Heart left ventricle (tissue), 16 donors: ENCODE measurements around the gene PLCL1. TPM values are rescaled to one million over a fixed set of nuclear protein-coding genes. Genes with fewer than 3 reads are reported as not detected.

Source experiments
- ATAC-seq, 4 donors: fragments of 200-7000 bp; cut with Tn5 transposase; one replicate each; pipeline ENCODE4 v1.9.1; 2020 to 2022; ENCODE audit warnings: moderate library complexity in 4 of 4, mild to moderate bottlenecking in 3 of 4, moderate number of reproducible peaks in 1 of 4
- DNase-seq, 5 donors: peaks; one replicate each; pipeline ENCODE4 v3.0.0-alpha.2; 2020
- H3K27ac ChIP-seq, 12 donors: fragments of 200-600 bp; sonication (generic) in 4 of 12; one replicate each; pipeline versions ENCODE4 v1.5.0 to v1.8.0; 2016 to 2022; ENCODE audit warnings: mild to moderate bottlenecking in 2 of 12
- H3K27me3 ChIP-seq, 9 donors: fragments of 200-600 bp; sonication (generic) in 2 of 9; one replicate each; pipeline versions ENCODE4 v1.5.1 to v1.8.0; 2016 to 2022; ENCODE audit warnings: mild to moderate bottlenecking in 3 of 9
- H3K36me3 ChIP-seq, 9 donors: fragments of 200-600 bp; sonication (generic) in 2 of 9; one replicate each; pipeline versions ENCODE4 v1.5.0 to v1.8.0; 2018 to 2022; ENCODE audit warnings: mild to moderate bottlenecking in 2 of 9
- H3K4me1 ChIP-seq, 12 donors: fragments of 200-600 bp; sonication (generic) in 4 of 12; one replicate each; pipeline versions ENCODE4 v1.5.0 to v1.8.0; 2016 to 2022; ENCODE audit warnings: mild to moderate bottlenecking in 3 of 12
- H3K4me3 ChIP-seq, 12 donors: fragments of 200-600 bp; sonication (generic) in 4 of 12; one replicate each; pipeline versions ENCODE4 v1.5.0 to v1.8.0; 2017 to 2022; ENCODE audit warnings: mild to moderate bottlenecking in 9 of 12, moderate library complexity in 4 of 12
- H3K9me3 ChIP-seq, 12 donors: fragments of 200-600 bp; sonication (generic) in 4 of 12; one replicate each; pipeline versions ENCODE4 v1.5.0 to v1.8.0; 2016 to 2022; ENCODE audit warnings: mild to moderate bottlenecking in 1 of 12
- POLR2A ChIP-seq, 2 donors: fragments of 450-650 bp; IDR thresholded peaks; one replicate each; pipeline ENCODE4 v1.6.1; 2017; ENCODE audit warnings: antibody characterized with exemption in 2 of 2, mild to moderate bottlenecking in 2 of 2, moderate library complexity in 2 of 2
- WGBS, 4 donors: extraction: QIAGEN DNeasy Blood & Tissue Kit in 2 of 4; methylation state at CpG; one replicate each; pipeline versions ENCODE4 v1.1.5 to v1.1.7; 2013 to 2018; 5-methylcytosine and 5-hydroxymethylcytosine counted together
- intact Hi-C, 10 donors: fragments of 100-400 bp; cut with DNase I; formaldehyde crosslinking; loops; one replicate each; pipeline versions ENCODE4 v1.11.1 to v1.14.2; 2022
- polyA plus RNA-seq, 2 donors: library from polyadenylated mRNA; stranded (reverse); fragments of 200-250 nt; gene quantifications; one replicate each; pipeline ENCODE4 v1.2.3, GENCODE V29; 2013
- total RNA-seq, 9 donors: library from RNA; depleted of rRNA in 2 of 9; stranded (reverse); fragments of >200 nt in 2 of 9; fragmentation: NEBNext Ultra II Directional in 3 of 9; extraction: Animal tissue kit (Norgen Biotek cat#: 25700) in 3 of 9; gene quantifications; one replicate each; pipeline versions ENCODE4 v1.1.0 to v1.2.4, GENCODE V29; 2016 to 2023
- TF ChIP-seq, protein P1 (sequence below), 12 donors: fragments of 200-600 bp; sonication (generic) in 4 of 12; IDR thresholded peaks; one replicate each; pipeline versions ENCODE4 v1.5.0 to v1.8.0; 2018 to 2022; ENCODE audit warnings: antibody characterized with exemption in 12 of 12, mild to moderate bottlenecking in 5 of 12
- donor health status: ischemic (EF 13 %, LVEDD 7.1; RV severe dilation, severe dysfunction).
- donor health status: healthy with polysubstance abuse.
- donor health status: DM: no; HTN: yes; CAD: no.
- donor health status: DM: no; HTN: no; CAD: no.
- donor health status: ischemic (EF 25% LVEDD 6.9; RV normal size, moderate dysfunction).
- donor health status: ischemic (EF 25% LVEDD 5.7; RV mildly dilated, moderate dysfunction).
- donor health status: healthy.
- donor health status: DM: yes; HTN: yes; CAD: no.
- donor health status: ischemic (EF 35%, LVEDD 5.7; RV mildly dilated, moderate dysfunction).
- donor health status: nonischemic (EF 11% LVEDD 7.7; RV severe dilation, severe dysfunction).
- donor health status: DM: yes; HTN: yes; CAD: no.
- donor health status: PGD.
- donor health status: ischemic (EF 29% LVEDD 5.4; RV normal size, mild dysfunction).
- donor health status: nonischemic (EF 23%, LVEDD 6.1; RV moderate dilation, normal function).

PLCL1 gene
- total and polyA plus RNA-seq, 11 donors: 22.0 to 126 (median 90.4) TPM

DNA sequence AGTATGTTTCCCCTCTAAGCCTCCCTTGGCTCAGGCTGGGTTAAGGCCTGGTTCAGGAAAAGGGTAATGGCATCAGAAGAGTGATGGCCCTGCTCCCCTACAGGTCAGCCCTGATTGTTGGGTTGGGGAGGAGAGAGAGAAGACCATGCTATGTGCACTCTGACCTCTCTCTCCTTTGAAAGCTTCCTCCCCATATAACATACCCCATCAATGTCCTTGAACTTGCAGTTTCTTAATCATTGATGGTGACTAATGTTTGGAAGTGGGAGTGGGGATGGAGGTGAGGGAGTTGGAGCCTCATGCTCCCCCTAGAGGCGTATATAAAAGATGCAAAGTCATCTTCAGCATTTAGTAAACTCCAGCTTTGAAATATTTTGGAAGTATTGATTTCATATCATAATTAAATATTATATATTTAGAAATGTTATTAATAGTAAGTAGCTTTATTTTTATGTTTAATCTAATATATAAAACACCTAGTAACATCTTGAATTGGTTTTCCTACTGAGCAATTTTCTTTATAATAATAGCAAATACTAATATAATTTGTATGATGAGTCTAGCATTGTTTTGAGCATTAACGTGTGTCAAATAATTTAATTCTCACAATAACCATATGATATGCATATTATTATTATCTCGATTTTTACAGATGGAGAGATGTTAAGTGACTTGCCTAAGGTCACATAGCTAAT, 8.8 kb downstream of the PLCL1 start:
- Histone ChIP-seq H3K27ac (no peak overlapping the region), H3K9me3 (no peaks in the 10 kb centered on the region), H3K4me1 (peaks cover 0 to 26% (median 1%) of the 10 kb centered on the region in 12 donors), H3K36me3 (no peaks in the 10 kb centered on the region), H3K27me3 (no peaks in the 10 kb centered on the region), H3K4me3 (no peak overlapping the region)
- DNase-seq: no peak
- 58 to 65% (median 64%) methylated on average over 3 of the region's 3 CpGs for WGBS, 4 donors
- TF ChIP-seq, protein P1, sequence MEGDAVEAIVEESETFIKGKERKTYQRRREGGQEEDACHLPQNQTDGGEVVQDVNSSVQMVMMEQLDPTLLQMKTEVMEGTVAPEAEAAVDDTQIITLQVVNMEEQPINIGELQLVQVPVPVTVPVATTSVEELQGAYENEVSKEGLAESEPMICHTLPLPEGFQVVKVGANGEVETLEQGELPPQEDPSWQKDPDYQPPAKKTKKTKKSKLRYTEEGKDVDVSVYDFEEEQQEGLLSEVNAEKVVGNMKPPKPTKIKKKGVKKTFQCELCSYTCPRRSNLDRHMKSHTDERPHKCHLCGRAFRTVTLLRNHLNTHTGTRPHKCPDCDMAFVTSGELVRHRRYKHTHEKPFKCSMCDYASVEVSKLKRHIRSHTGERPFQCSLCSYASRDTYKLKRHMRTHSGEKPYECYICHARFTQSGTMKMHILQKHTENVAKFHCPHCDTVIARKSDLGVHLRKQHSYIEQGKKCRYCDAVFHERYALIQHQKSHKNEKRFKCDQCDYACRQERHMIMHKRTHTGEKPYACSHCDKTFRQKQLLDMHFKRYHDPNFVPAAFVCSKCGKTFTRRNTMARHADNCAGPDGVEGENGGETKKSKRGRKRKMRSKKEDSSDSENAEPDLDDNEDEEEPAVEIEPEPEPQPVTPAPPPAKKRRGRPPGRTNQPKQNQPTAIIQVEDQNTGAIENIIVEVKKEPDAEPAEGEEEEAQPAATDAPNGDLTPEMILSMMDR (IDR thresholded peaks at IDR 0.05): peak; percentile 31 to 60 (median 44)
- no peak for TF ChIP-seq POLR2A (IDR thresholded peaks at IDR 0.05)
- ATAC-seq: peak in 1 of 4 donors; percentile 23
- intact Hi-C loops: loop anchor here in 5 of 10 donors (5.0 to 10.0 kb wide), 5 partner anchors 62 to 154 kb away; no protein-coding TSS in a partner anchor

DNA sequence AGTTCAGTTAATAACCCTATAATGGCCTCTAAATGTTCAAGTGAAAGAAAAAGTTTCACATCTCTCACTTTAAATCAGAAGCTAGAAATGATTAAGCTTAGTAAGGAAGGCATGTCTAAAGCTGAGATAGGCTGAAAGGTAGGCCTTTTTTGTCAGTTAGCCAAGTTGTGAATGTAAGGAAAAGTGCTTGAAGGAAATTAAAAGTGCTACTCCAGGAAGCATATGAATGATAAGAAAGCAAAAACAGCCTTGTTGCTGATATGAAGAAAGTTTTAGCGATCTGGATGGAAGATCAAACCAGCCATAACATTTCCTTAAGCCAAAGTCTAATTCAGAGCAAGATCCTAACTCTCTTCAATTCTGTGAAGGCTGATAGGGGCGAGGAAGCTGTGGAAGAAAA, 10.1 kb downstream of the PLCL1 start:
- Histone ChIP-seq H3K4me3 (no peak overlapping the region), H3K4me1 (peaks cover 0 to 21% (median 1%) of the 10 kb centered on the region in 12 donors), H3K9me3 (no peaks in the 10 kb centered on the region), H3K27me3 (no peaks in the 10 kb centered on the region), H3K27ac (no peak overlapping the region), H3K36me3 (peaks cover 0 to 6% (median 0%) of the 10 kb centered on the region in 9 donors)
- intact Hi-C loops: loop anchor here in 5 of 10 donors (5.0 to 10.0 kb wide), 5 partner anchors 60 to 153 kb away; no protein-coding TSS in a partner anchor
- 62 to 77% (median 66%) methylated on average over 2 of the region's 2 CpGs for WGBS, 4 donors
- no peak for DNase-seq
- TF ChIP-seq, protein P1 (IDR thresholded peaks at IDR 0.05): no peak
- no peak for TF ChIP-seq POLR2A (IDR thresholded peaks at IDR 0.05)
- ATAC-seq: no peak

GRCh38 chr2:197821550-197822289, 17.3 kb downstream of the PLCL1 start:
- peaks cover 0 to 24% (median 5%) of the 10 kb centered on the region in 12 donors for H3K4me1 ChIP-seq
- TF ChIP-seq, protein P1 (IDR thresholded peaks at IDR 0.05): no peak
- TF ChIP-seq POLR2A (IDR thresholded peaks at IDR 0.05): no peak
- H3K9me3 ChIP-seq: no peaks in the 10 kb centered on the region
- no peaks in the 10 kb centered on the region for H3K27me3 ChIP-seq
- ATAC-seq (no peak), DNase-seq (no peak)
- peaks cover 0 to 6% (median 0%) of the 10 kb centered on the region in 9 donors for H3K36me3 ChIP-seq
- intact Hi-C loops: loop anchor here in 1 of 10 donors (10.0 kb wide), 1 partner anchor 53 kb away; no protein-coding TSS in a partner anchor
- 85 to 96% (median 91%) methylated on average over 2 of the region's 2 CpGs for WGBS, 4 donors
- peak overlapping the region in 1 of 12 donors; percentile 49 for H3K27ac ChIP-seq
- no peak overlapping the region for H3K4me3 ChIP-seq

- 46 to 59% (median 54%) methylated on average over 2 of the region's 2 CpGs for WGBS, 4 donors
- TF ChIP-seq, protein P1 (IDR thresholded peaks at IDR 0.05): no peak
- no peak for TF ChIP-seq POLR2A (IDR thresholded peaks at IDR 0.05)
- DNase-seq: no peak
- peaks cover 0 to 6% (median 0%) of the 10 kb centered on the region in 9 donors for H3K36me3 ChIP-seq
- peaks cover 0 to 30% (median 6%) of the 10 kb centered on the region in 12 donors for H3K4me1 ChIP-seq
- no peaks in the 10 kb centered on the region for H3K27me3 ChIP-seq
- intact Hi-C loops: loop anchor here in 1 of 10 donors (10.0 kb wide), 1 partner anchor 52 kb away; no protein-coding TSS in a partner anchor
- H3K4me3 ChIP-seq: no peak overlapping the region
- no peaks in the 10 kb centered on the region for H3K9me3 ChIP-seq
- peak overlapping the region in 1 of 12 donors; percentile 49 for H3K27ac ChIP-seq
- ATAC-seq: peak in 1 of 4 donors; percentile 38
These were observed 17.9 kb downstream of the PLCL1 start for GRCh38 chr2:197822333-197822732.
